GM15510 (cell line): ENCODE results near the gene GRIN1.

Experiments
- POLR2A ChIP-seq: IDR thresholded peaks from 3 replicates; pipeline ENCODE4 v1.6.1; 2011; ENCODE audit warnings: borderline replicate concordance; ENCODE audit not compliant: insufficient read length; ENCODE audit errors: extremely low read depth

The GRIN1 gene

GRCh38 chr9:137162505-137163364 is 23.8 kb downstream of the GRIN1 start:
- no peak for TF ChIP-seq POLR2A

- TF ChIP-seq POLR2A: no peak
Observed at GRCh38 chr9:137163365-137163715, 24.4 kb downstream of the GRIN1 start.

DNA sequence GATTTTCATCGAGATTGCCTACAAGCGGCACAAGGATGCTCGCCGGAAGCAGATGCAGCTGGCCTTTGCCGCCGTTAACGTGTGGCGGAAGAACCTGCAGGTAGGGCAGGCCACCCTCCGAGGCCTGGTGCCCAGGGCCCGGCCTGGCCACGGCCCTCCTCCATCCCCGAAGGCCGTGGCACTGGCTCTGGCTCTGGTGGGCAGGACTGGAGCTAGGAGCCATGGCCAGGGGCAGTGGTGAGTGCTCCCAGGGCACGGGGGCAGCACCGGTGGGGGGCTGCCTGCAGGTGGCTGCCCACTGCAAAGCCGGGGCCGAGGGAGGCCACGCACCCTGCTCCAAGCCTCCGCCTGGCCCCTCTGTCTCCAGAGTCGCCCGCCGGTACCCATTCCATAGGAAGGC is 24.9 kb downstream of the GRIN1 start:
- no peak for TF ChIP-seq POLR2A

DNA sequence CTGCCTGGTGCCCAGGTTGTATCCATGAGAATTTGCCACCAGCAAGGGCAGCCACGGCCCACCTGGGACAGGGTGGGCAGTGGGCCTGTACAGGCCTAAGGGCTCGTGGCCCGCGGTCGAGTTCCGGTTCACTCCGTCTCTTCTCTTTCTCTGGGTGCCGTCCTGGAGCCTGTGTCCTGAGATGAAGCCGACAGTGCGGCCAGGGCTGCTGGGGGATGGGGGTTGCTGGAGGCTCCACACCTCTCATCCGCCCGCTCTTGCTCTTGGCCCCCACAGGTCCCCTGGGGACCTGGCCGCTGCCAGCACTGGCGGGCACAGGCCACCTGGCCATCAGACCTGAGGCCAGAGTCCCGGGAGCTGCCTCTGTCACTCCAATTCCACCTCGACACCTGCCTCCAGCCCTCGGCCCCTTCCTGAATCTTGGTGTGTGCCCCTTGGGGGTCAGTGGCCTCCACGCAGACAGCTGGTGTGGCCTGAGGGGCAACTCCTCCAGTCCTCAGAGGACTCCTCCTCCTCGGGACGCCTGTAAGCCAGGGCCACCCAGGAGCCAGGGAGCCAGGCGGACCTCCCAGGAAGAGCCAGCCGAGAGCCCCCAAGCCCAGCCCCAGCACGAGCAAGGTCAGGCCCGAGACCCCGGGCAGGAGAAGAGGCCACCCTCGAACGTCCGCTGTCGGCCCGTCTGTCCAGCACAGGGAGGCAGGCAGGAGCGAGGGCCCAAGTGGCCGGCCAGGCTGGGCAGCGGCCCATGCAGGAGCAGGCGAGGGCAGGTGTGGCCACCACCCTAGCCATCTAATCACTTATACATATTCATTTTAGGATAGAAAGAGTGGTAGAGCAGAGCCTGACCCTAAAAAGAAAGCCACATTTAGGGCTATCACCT is 25.7 kb downstream of the GRIN1 start:
- TF ChIP-seq POLR2A: no peak

DNA sequence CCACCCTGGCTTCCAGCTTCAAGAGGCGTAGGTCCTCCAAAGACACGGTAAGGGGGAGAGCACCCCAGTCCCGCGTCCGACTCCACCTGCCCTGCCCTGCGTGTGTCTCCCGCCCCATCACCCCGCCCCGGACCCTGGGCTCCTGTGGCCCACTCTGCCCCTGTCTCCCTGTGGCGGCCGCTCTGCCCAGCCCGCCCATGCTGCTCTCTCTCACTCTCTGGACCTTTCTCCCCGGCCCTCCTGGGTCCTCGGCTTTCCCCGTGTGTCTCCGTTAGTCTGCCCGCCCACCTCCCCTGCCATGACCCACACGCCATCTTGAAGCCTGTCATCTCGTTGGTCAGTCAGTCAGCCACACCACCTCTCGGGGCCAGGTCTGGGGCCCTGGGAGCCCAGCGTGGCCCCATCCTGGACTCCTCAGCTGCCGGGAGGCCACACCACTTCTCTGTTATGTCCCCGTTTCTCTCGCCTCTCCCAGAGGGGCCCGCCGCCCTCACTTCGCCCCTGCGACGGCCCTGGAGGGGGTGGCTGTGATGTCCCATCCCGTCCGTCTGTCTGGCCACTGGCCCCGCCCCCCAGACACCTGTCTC is 26.4 kb downstream of the GRIN1 start:
- no peak for TF ChIP-seq POLR2A

- TF ChIP-seq POLR2A: no peak
Observed at GRCh38 chr9:137166380-137167229, 27.7 kb downstream of the GRIN1 start.

GRCh38 chr9:137167277-137167746 is 28.4 kb downstream of the GRIN1 start:
- TF ChIP-seq POLR2A: no peak

- TF ChIP-seq POLR2A: no peak
Observed at GRCh38 chr9:137167747-137168572, 29.0 kb downstream of the GRIN1 start.

GRCh38 chr9:137168573-137168903 is 29.6 kb downstream of the GRIN1 start:
- no peak for TF ChIP-seq POLR2A

DNA sequence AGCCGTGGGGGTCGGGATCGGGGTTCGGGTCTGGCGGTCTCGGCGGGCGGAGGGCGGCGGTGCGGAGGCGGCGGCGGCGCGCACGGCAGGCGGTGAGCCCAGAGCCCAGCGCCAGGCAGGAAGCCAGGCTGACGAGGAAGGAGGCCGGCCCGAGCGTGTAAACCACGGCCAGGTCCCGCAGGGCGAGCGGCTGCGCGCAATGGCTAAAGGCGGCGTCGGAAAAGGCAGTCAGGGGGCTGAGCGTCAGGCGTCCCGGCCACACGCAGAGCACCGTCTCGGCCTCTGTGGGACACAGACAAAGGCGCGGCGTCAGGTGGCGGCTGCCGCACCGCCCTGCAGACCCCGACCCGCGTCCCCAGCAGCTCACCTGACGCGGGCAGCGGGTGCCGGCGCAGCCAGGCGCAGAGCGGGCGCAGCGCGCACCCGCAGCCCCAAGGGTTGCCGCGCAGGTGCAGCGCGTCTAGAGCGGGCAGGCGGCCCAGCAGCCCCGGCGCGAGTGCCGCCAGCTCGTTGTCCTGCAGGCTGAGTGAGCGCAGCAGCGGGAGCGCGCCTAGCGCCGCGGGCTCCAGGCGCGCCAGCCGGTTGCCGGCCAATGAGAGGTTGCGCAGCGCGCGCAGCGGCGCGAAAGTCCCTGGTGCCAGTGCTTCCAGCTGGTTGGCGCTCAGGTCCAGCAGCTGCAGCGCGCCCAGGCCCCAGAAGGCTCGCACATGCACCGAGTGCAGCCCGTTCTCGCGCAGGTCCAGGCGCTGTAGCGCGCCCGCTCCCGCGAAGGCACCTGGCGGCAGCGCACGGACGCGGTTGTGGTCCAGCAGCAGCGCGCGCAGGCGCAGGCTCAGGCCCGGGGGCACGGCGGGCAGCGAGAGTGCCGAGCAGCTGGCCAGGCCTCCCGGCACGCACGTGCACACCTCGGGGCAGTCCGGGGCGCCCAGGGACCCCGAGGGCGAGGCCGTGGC is 30.2 kb downstream of the GRIN1 start:
- no peak for TF ChIP-seq POLR2A

GRCh38 chr9:137169896-137170358 is 31.0 kb downstream of the GRIN1 start, which contains the start of gene LRRC26:
Gene LRRC26 (minus strand): TSS chr9:137170051. CDS start chr9:137169943, 108 bp downstream.
- TF ChIP-seq POLR2A: no peak

GRCh38 chr9:137170486-137171148 is 31.7 kb downstream of the GRIN1 start:
- no peak for TF ChIP-seq POLR2A
